GM21381 (cell line): Measurements from ENCODE around the gene TRIM5.

Experiments used
- ATAC-seq: cut with Tn5 transposase; IDR thresholded peaks from one replicate; pipeline ENCODE4 v1.9.1; 2021; ENCODE audit warnings: mild to moderate bottlenecking, moderate library complexity; ENCODE audit not compliant: unreplicated experiment

TRIM5 gene

DNA sequence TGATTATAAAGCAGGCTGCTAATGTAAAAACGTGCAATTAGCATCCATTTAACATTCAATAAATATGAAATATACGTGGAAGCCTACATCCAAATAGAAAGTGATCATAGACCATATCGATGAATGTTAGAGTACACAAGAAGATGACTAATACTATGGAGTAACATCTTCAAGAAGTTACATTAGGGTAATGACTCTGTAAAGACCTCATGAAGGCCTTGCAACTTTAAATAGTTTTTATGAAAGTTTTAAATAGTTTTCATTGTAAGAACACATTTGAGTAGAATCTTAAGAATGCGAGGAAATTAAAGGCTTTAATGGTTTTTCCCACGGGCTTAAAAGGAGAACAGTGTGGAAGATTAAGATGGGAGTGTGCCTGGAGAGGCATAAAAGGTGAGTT is 58.7 kb downstream of the TRIM5 start:
- ATAC-seq = no peak

- ATAC-seq = no peak
These were observed 59.6 kb downstream of the TRIM5 start for GRCh38 chr11:5625281-5625680.

DNA sequence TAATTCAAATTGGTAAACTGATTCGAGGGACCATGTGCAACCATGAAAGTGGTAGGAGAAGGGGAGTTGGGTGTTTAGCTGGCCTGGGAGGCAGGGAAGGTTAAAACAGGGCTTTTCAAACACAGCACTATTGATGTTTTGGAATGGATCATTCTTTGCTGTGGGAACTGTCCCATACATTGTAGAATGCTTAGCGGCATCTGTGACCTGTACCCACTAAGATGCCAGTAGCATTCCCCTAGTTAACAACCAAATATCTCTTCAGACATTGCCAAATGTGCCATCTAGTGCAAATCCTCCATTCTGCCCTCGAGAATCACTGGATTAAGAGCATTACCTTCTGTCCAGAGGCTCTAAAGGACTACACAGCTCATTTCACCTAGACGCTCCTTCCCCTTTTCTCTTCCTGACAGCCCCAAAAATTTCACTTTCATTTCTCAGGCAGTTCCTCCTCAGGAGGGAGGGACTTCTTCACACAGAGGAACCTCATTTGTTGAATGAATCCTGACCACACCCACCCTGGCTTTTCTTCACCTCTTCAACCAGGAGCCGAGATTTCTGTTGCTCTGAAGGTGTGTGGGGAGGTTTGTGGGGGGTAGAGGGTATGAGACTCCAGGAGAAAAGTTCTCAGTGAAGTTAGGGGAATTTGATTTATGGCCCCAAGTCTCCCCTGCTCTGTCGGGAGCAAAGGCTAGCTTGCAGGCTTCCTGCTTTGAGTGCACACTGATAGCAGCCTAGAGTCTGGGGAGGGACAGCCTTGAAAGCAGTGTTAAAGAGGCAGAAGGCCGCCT is 60.2 kb downstream of the TRIM5 start, which contains the start of gene TRIM34:
Gene TRIM34 (plus strand): TSS at position 513 of the 791 bp plus-strand sequence. CDS start 7,331 bp downstream, outside the sequence.
- ATAC-seq = peak; percentile 97

GRCh38 chr11:5622802-5623201 is 62.1 kb downstream of the TRIM5 start:
- no peak for ATAC-seq

DNA sequence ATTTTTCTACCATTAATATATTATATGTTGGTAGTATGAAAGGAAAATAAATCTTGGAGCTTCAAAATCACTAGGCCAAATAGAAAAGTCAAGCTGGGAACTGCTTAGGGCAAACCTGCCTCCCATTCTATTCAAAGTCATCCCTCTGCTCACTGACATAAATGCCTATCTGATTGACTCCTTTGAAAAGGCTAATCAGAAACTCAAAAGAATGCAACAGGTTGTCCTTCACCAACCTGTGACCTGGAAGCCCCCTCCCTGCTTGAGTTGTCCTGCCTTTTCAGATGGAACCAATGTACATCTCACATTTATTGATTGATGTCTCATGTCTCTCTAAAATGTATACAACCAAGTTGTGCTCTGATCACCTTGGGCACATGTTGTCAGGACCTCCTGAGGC is 63.3 kb downstream of the TRIM5 start:
- no peak for ATAC-seq

DNA sequence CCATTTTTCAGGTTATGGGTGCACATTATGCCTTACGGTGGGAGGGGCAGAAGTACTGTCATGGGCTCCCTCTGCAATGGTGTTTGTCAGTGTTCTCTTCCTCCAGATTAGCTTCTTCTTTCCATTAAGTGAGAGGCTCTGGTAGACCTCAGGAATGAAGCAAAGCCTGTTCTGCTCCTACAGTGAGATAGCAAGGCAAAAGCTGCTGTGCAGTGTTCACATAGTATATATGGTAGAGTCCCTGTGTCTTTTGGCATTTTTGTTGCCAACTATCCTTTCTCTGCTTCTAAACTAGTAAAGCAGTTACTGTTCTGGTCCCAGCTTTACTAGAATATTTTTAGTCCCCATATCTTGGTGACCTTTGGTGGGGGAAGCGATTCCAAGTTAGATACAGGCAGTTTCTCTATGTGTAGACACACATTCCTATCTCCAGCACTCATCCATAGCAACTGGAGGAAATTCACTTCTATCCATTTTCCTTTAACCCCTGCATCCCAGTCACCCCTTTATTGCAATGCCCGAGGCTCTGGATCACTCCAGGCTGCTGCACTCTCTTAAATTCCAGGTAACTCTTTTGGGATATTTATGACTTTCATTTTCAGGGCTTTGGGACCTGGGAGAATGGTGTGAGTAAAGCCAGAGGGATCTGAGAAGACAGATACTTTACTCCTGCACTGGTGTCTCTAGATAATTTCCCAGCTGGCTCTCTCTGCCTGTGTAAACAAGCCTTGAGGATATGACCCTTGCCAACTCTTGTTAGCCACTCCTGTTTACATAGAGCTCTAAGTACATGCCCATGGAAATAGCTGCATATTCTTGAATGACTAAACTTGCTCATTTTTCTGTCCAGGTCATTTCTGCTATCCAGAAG is 64.0 kb downstream of the TRIM5 start:
- ATAC-seq = no peak

DNA sequence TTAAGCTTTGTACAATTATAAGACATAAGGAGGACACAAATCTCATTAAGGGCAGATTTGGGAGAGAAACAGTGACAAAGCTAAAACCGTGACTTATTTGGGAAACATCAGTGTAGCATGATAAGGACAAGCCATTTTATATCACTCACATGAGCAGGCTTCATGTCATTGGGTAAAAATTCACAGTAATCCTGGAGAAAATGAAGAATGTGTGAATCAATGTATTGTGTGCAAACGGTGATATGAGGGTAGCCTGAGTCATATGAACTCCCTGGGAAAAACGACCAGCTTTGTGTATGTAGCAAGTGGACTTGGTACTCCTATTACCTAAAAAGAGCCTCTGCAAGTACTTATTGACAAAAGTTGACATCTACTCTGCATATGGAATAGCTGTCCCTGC is 66.1 kb downstream of the TRIM5 start:
- no peak for ATAC-seq
